Measurements from ENCODE around the gene NTNG2. TPM values are rescaled to one million over a fixed set of nuclear protein-coding genes. Genes with fewer than 3 reads are reported as not detected.

NTNG2 gene
- polyA plus RNA-seq, 3 donors: 0.55 to 0.79 (median 0.67) TPM

DNA sequence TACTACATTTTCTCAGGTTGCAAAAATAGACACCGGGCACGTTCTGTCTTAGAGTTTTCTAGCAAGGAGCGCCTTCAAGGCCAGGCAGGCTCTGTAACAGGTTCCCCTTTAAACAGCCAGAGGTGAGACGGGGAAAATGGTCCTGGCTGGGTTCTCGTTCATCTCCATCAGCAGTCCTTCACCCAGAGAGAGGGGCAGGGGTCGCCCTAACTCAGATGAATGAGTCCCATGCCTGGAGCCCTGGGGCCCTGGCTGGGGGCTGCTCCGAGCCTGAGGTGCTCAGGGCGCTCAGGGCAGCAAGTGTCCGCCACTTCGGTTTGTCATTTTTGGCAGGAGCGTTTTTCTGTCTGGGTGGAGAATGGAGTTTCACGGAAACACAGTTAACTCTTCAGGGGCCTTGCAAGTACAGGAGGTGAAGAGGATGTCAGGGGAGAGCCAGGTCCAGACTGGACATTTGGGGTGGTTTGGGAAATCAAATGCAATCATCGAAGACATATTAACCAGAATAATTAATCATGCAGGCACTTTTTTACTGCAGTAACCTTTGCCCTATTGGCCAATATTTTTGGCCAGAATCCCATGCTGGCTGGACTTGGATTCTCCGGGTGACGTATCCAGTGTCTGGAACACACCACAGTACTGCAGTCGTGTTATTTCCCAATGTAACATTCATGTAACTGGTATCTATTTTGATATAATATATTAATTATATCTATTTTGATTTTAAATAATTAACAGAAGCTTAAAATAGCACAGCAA is 2.9 kb downstream of the NTNG2 start:
- WGBS, 3 donors: 7 to 29% (median 20%) methylated on average over 16 of the region's 16 CpGs
- no peak overlapping the region for H3K27ac ChIP-seq (ENCODE audit: low read depth, low read length)

DNA sequence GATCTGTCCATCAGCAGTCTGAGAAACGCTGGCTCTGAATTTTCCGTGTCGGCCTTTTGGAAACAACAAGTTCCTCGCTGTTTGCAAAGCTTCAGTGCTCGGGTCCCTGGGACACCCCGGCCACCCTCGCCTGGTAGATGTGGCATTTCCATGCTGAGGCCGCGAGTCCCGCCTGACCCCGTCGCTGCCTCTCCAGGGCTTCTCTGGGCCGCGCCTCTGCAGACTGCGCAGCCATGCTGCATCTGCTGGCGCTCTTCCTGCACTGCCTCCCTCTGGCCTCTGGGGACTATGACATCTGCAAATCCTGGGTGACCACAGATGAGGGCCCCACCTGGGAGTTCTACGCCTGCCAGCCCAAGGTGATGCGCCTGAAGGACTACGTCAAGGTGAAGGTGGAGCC is 4.7 kb downstream of the NTNG2 start:
- WGBS, 3 donors: 56 to 61% (median 59%) methylated on average over 19 of the region's 19 CpGs
- no peak overlapping the region for H3K27ac ChIP-seq (ENCODE audit: low read depth, low read length)

GRCh38 chr9:132167192-132167591 is 5.3 kb downstream of the NTNG2 start:
- H3K27ac ChIP-seq (ENCODE audit: low read depth, low read length): no peak overlapping the region
- 51 to 58% (median 57%) methylated on average over 7 of the region's 7 CpGs for WGBS, 3 donors

GRCh38 chr9:132168347-132168746 is 6.5 kb downstream of the NTNG2 start:
- WGBS, 3 donors: 52 to 56% (median 54%) methylated on average over 7 to 8 of the region's 8 CpGs

GRCh38 chr9:132168851-132169250 is 7.0 kb downstream of the NTNG2 start:
- 62 to 69% (median 67%) methylated on average over 7 of the region's 7 CpGs for WGBS, 3 donors
- H3K27ac ChIP-seq (ENCODE audit: low read depth, low read length): no peak overlapping the region

More at GRCh38 chr9:132168347-132168746, 6.5 kb downstream of the NTNG2 start:
- H3K27ac ChIP-seq (ENCODE audit: low read depth, low read length): no peak overlapping the region

DNA sequence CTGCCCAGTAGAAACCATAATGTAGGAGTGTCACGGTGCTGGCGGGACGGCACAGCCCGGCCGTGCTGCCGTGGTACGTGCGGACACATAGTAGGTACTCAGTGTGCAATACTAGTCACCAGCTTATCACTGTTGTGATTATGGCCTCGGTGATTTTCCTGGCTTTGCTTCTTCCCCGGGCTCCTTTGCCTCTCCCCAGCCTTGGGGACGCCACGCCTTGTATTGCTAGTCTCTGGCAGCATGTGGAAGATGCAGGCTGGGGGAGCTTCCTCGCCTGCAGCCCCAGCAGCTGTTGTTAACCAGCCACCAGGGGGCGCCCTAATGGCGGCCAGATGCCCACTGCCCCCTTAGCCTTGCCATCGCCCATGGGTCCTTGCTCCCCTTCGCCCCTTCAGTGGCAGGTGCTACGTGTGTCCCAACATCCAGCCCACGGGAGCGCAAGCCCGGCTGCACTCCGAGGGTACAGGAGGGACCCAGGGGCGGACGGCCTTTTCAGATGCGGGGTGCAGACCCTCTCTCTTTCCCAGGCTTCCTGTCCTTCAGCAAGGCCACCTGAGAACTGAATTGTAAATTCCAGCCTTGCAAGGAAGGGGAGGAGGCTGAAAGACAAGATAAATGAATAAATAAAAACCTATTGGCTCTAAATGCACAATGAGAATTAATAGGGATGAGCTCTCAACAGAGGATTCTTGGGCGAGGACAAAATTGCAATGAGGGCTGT is 8.0 kb downstream of the NTNG2 start:
- H3K27ac ChIP-seq (ENCODE audit: low read depth, low read length): no peak overlapping the region
- WGBS, 3 donors: 36 to 38% (median 37%) methylated on average over 26 of the region's 26 CpGs

- H3K27ac ChIP-seq (ENCODE audit: low read depth, low read length): no peak overlapping the region
- 61 to 69% (median 62%) methylated on average over 7 of the region's 7 CpGs for WGBS, 3 donors
Measured at GRCh38 chr9:132171702-132172101, 9.8 kb downstream of the NTNG2 start.

GRCh38 chr9:132172185-132172584 is 10.3 kb downstream of the NTNG2 start:
- WGBS, 3 donors: 73 to 80% (median 76%) methylated on average over 5 of the region's 5 CpGs
- H3K27ac ChIP-seq (ENCODE audit: low read depth, low read length): no peak overlapping the region

DNA sequence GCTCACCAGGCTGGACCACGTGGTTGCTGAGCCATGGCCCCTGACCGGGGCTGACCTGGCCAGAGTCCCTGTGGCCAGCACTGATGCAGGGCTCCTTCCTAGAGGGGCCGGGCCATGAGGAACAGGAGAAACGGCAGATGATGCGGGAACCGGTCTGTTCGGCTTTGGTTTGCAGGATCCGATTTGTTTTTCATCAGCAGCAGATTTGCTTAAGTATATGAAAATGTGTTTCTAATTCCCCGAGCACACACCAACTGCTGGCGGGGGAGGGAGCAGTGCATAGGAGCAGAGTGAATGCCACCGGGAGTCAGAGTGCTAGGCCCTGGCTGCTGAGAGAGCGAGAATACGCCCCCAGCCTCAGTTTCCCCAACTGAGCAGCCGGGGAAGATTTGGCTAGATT is 13.6 kb downstream of the NTNG2 start:
- 42 to 57% (median 54%) methylated on average over 13 to 14 of the region's 14 CpGs for WGBS, 3 donors
- no peak overlapping the region for H3K27ac ChIP-seq (ENCODE audit: low read depth, low read length)

GRCh38 chr9:132176338-132176737 is 14.5 kb downstream of the NTNG2 start:
- no peak overlapping the region for H3K27ac ChIP-seq (ENCODE audit: low read depth, low read length)
- WGBS, 3 donors: 78 to 94% (median 93%) methylated on average over 5 of the region's 5 CpGs

DNA sequence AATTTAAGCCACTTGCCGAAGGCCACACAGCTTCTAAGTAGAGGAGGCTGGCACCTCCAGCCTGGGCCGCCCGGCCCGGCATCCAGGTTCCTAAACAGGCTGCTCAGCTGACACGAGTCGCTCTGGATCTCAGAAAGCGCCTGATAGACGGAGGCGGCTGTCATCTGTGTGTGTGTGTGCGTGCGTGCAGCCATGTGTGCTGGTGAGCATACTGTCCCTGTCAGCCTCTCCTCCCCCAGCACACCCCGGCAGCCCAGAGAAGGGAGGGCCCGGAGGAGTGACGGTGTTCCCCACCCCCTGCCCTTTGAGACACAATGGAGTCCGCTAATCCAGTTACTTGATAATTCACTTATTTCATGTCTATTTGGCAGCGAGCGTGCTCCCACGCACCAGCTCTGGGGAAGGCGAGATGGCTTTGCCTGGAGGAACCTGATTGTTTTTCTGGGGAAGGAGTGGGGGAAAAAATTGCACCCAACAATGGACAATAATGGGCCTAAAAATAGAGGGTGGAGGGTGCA is 20.0 kb downstream of the NTNG2 start:
- WGBS, 3 donors: 40 to 60% (median 50%) methylated on average over 18 to 19 of the region's 19 CpGs
- no peak overlapping the region for H3K27ac ChIP-seq (ENCODE audit: low read depth, low read length)

DNA sequence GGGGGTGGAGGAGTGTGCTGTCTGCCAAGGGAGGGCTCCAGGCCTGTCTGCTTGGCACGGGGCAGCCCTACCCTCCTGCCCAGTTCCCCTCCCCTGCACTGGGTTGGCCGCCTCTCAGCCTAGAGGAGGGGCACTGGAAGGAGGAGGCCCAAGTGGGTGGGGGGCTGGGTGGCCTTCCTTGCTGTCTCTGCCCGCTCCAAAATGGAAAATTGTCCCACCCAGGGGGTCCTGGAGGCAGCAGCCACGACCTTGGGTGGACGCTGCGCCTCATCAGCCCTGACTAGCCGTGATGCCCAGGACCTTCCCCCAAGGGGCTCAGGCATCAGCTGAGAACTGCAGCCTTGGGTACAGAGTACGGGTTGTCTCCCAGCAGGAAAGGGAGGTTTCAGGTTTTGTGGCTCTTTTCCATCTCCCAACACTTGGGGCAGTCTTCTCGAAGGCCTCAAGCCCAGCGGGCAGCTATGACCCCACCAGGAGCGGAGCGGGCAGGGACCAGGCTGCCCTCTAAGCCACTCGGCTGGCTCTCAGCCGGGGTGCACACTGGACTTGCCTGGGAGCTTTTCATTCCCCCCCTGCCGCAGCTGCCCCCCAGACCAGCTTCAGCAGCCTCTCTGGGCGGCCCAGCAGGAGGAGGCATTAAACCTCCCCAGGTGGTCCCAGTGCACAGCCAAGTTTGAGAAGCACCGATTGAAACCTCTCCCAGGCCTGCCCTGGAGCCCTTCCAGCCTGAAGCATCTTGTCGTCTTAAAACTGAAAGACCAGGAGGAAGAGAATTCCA is 20.6 kb downstream of the NTNG2 start:
- H3K27ac ChIP-seq (ENCODE audit: low read depth, low read length): no peak overlapping the region
- WGBS, 3 donors: 42 to 58% (median 54%) methylated on average over 17 to 18 of the region's 18 CpGs

- no peak overlapping the region for H3K27ac ChIP-seq (ENCODE audit: low read depth, low read length)
- 46 to 65% (median 57%) methylated on average over 9 of the region's 9 CpGs for WGBS, 3 donors
Measured at GRCh38 chr9:132183134-132183533, 21.3 kb downstream of the NTNG2 start.

DNA sequence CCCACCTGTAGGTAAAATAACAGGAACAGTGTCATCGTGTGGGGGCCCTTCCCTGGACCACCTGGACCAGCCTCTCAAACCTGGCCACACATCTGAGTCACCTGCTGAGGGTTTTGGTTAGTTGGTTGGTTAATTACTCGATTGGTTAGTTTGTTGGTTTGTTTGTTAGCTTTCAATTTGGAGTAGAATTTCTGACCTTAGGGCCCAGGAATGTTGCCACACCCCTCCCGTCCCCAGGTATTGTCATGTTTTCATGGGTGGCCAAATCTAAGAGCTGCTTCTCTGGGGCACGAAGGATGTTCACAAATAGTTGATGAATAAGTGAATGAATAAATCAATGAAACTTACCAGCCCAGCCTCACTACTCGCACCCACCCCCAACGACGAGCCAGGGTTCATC is 21.9 kb downstream of the NTNG2 start:
- WGBS, 3 donors: 46 to 74% (median 69%) methylated on average over 7 of the region's 7 CpGs

GRCh38 chr9:132184124-132184523 is 22.3 kb downstream of the NTNG2 start:
- 48 to 75% (median 73%) methylated on average over 11 of the region's 11 CpGs for WGBS, 3 donors
- H3K27ac ChIP-seq (ENCODE audit: low read depth, low read length): no peak overlapping the region

More for the DNA sequence above, 21.9 kb downstream of the NTNG2 start:
- no peak overlapping the region for H3K27ac ChIP-seq (ENCODE audit: low read depth, low read length)

GRCh38 chr9:132185073-132186009 is 23.5 kb downstream of the NTNG2 start:
- WGBS, 3 donors: 21 to 34% (median 27%) methylated on average over 17 to 20 of the region's 20 CpGs
- H3K27ac ChIP-seq (ENCODE audit: low read depth, low read length): no peak overlapping the region

GRCh38 chr9:132187121-132187620 is 25.3 kb downstream of the NTNG2 start:
- 18 to 52% (median 36%) methylated on average over 14 of the region's 14 CpGs for WGBS, 3 donors
- no peak overlapping the region for H3K27ac ChIP-seq (ENCODE audit: low read depth, low read length)

DNA sequence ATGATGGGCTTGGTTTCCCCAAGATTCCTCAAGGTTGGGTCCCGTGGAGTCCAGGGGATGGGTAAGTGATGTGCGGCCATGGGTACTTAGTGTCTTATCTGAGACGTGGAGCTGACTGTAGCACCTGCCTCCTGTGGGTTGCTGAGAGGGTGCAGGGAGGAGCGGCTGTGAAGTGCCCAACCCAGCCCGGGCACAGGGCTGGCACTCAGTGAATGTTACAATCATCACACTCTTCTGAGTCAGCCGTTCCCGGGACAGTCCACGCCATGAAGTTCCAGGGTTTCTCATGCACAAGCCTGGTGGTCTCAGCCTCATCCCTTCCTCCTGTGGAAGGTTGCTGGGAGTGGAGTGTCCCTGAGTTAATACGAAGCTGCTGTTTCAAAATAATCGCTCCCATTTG is 29.1 kb downstream of the NTNG2 start:
- 74 to 91% (median 89%) methylated on average over 10 of the region's 10 CpGs for WGBS, 3 donors
- no peak overlapping the region for H3K27ac ChIP-seq (ENCODE audit: low read depth, low read length)
